Endothelial cell of umbilical vein (primary cell): ENCODE results near the gene SRBD1. TPM values are rescaled to one million over a fixed set of nuclear protein-coding genes. Genes with fewer than 3 reads are reported as not detected.

Experiments
- BruUV-seq: library from RNA; stranded (reverse); fragments of 400-500 nt; replicated peaks from 2 replicates; lab custom pipeline; 2021; lab: Mats Ljungman, UMichigan
- CTCF ChIA-PET: fragments of 300-600, 350-600 bp; sonication (Branson Sonifier 250); formaldehyde crosslinking; loops from one replicate; lab custom pipeline; 2021; ENCODE audit warnings: antibody characterized with exemption, inconsistent platforms; lab: Charles Lee
- POLR2A ChIA-PET: fragments of 300-600, 350-600 bp; sonication (Branson Sonifier 250); formaldehyde crosslinking; loops from one replicate; lab custom pipeline; 2021; ENCODE audit warnings: antibody characterized with exemption, inconsistent platforms; lab: Charles Lee
- DNase-seq: peaks from one replicate; pipeline ENCODE4 v3.0.0-alpha.2; 2011; ENCODE audit warnings: low read depth, low spot score
- FAIRE-seq: peaks from 2 replicates; lab custom pipeline; 2011; peaks lifted over from hg19 to GRCh38; lab: Jason Lieb, UNC
- H2AFZ ChIP-seq: 2 replicates; pipeline ENCODE4 v1.6.0; 2012; ENCODE audit warnings: low read depth, low read length, control low read depth, inconsistent platforms
- H3K27ac ChIP-seq: 2 replicates; pipeline ENCODE4 v1.5.1; 2011; ENCODE audit warnings: low read depth, mild to moderate bottlenecking, control low read depth, low read length, moderate library complexity; ENCODE audit not compliant: insufficient read depth
- H3K27me3 ChIP-seq, 2 experiments: 2 replicates each; pipeline versions ENCODE4 v1.6.0 to v1.6.1; 2011; ENCODE audit warnings: low read length in 2 of 2, mixed read lengths in 1 of 2; ENCODE audit not compliant: control insufficient read depth in 2 of 2, insufficient read depth in 2 of 2
- H3K36me3 ChIP-seq, 2 experiments: 2 replicates in 1 of 2; 3 replicates in 1 of 2; pipeline ENCODE4 v1.5.1; 2011; ENCODE audit warnings: low read length in 2 of 2, mild to moderate bottlenecking in 1 of 2, moderate library complexity in 1 of 2; ENCODE audit not compliant: control insufficient read depth in 2 of 2, insufficient read depth in 2 of 2; ENCODE audit errors: extremely low read depth in 1 of 2
- H3K4me1 ChIP-seq: 3 replicates; pipeline ENCODE4 v1.5.1; 2011; ENCODE audit warnings: mild to moderate bottlenecking, low read length; ENCODE audit not compliant: control insufficient read depth, insufficient read depth; ENCODE audit errors: extremely low read depth
- H3K4me2 ChIP-seq: 2 replicates; pipeline ENCODE4 v1.6.1; 2011; ENCODE audit warnings: low read length, control low read depth, mixed read lengths; ENCODE audit not compliant: insufficient read depth
- H3K4me3 ChIP-seq, 3 experiments: fragments of 200-600 bp in 1 of 3; sonication (generic), shearing (Covaris generic) in 1 of 3; replicated peaks in 1 of 3; 2 replicates each; pipeline ENCODE4 v1.5.1; 2011 to 2016; ENCODE audit warnings: control low read depth in 3 of 3, low read length in 3 of 3, mild to moderate bottlenecking in 2 of 3, inconsistent platforms in 1 of 3, low read depth in 1 of 3, moderate library complexity in 1 of 3; ENCODE audit not compliant: insufficient read depth in 1 of 3
- H3K79me2 ChIP-seq: 2 replicates; pipeline ENCODE4 v1.6.0; 2012; ENCODE audit warnings: low read length, inconsistent platforms; ENCODE audit not compliant: control insufficient read depth, insufficient read depth
- H3K9ac ChIP-seq: replicated peaks from 2 replicates; pipeline ENCODE3; 2011; ENCODE audit warnings: low read length, control low read depth; ENCODE audit not compliant: insufficient read depth; ENCODE audit errors: extremely low read depth
- H3K9me1 ChIP-seq: replicated peaks from 3 replicates; pipeline ENCODE4 v1.6.0; 2011; ENCODE audit warnings: mild to moderate bottlenecking, low read length; ENCODE audit not compliant: control insufficient read depth, insufficient read depth; ENCODE audit errors: extremely low read depth
- H3K9me3 ChIP-seq: replicated peaks from 2 replicates; pipeline ENCODE4 v1.5.1; 2012; ENCODE audit warnings: low read length, inconsistent platforms; ENCODE audit not compliant: control insufficient read depth, insufficient read depth
- H4K20me1 ChIP-seq: replicated peaks from 2 replicates; pipeline ENCODE3; 2011; ENCODE audit warnings: mild to moderate bottlenecking, low read length; ENCODE audit not compliant: control insufficient read depth, insufficient read depth; ENCODE audit errors: extremely low read depth
- CTCF ChIP-seq, 2 donors: IDR thresholded peaks; 1 replicate in 1 of 2; 2 replicates in 1 of 2; pipeline ENCODE4 v1.5.1; 2011; ENCODE audit warnings: low read length in 2 of 2, mild to moderate bottlenecking in 2 of 2, moderate library complexity in 2 of 2, control low read depth in 1 of 2, inconsistent platforms in 1 of 2, low read depth in 1 of 2; ENCODE audit not compliant: insufficient read depth in 1 of 2; ENCODE audit errors: extremely low read depth in 1 of 2
- EZH2 ChIP-seq: IDR thresholded peaks from 2 replicates; pipeline ENCODE4 v1.6.1; 2012; ENCODE audit warnings: borderline replicate concordance, low read depth, mild to moderate bottlenecking, moderate library complexity, low read length, inconsistent platforms; ENCODE audit not compliant: severe bottlenecking
- FOS ChIP-seq: IDR thresholded peaks from 2 replicates; pipeline ENCODE4 v1.6.1; 2011; ENCODE audit warnings: mild to moderate bottlenecking, low read length, moderate library complexity, borderline replicate concordance; ENCODE audit not compliant: insufficient read depth
- GATA2 ChIP-seq: IDR thresholded peaks from 2 replicates; pipeline ENCODE4 v1.7.0; 2011; ENCODE audit warnings: low read depth, mild to moderate bottlenecking, moderate library complexity, mixed read lengths, low read length; ENCODE audit not compliant: insufficient read length, insufficient read depth
- JUN ChIP-seq: IDR thresholded peaks from 2 replicates; pipeline ENCODE4 v1.6.1; 2011; ENCODE audit warnings: borderline replicate concordance, low read depth; ENCODE audit not compliant: insufficient read length, insufficient read depth
- MYC ChIP-seq: IDR thresholded peaks from one replicate; pipeline ENCODE4 v1.6.1; 2011; ENCODE audit warnings: mild to moderate bottlenecking, low read depth, low read length
- POLR2A ChIP-seq: IDR thresholded peaks from 2 replicates; pipeline ENCODE4 v1.6.1; 2012; ENCODE audit warnings: low read depth, mild to moderate bottlenecking, control low read depth, low read length
- POLR2AphosphoS5 ChIP-seq: IDR thresholded peaks from 2 replicates; pipeline ENCODE4 v1.6.1; 2012; ENCODE audit warnings: low read depth, mild to moderate bottlenecking, control low read depth, low read length, moderate library complexity; ENCODE audit not compliant: insufficient read depth
- dilution Hi-C: fragments of 300-500 bp; cut with MboI; formaldehyde crosslinking; loops from one replicate; pipeline ENCODE4 v1.15.0; 2019; ENCODE audit warnings: low sequenced_read_pairs; ENCODE audit not compliant: extremely low pct_ligation_motif_present
- intact Hi-C: fragments of 100-400 bp; cut with micrococcal nuclease; formaldehyde crosslinking; loops from one replicate; pipeline ENCODE4 v1.10.0; 2022
- polyA plus RNA-seq, 4 experiments: library from polyadenylated mRNA; depleted of rRNA in 3 of 4; stranded (reverse) in 3 of 4; unstranded in 1 of 4; fragments of >200 nt; gene quantifications; 2 replicates each; pipeline versions ENCODE4 v1.2.1 to v1.2.3, GENCODE V29; 2011 to 2012; ENCODE audit warnings: missing spikeins in 1 of 4
- total RNA-seq: library from RNA; stranded (reverse); gene quantifications from 2 replicates; pipeline ENCODE4 v1.2.3, GENCODE V29; 2021
- TF ChIP-seq, protein P1 (sequence below): IDR thresholded peaks from 2 replicates; pipeline ENCODE4 v1.6.1; 2011; ENCODE audit not compliant: insufficient read depth, insufficient read length

Gene SRBD1
- total and polyA plus RNA-seq, 2 donors (not counting 3 experiments of a cell fraction or from before 2014, with no cell fraction given), result 3.7 to 12.5 TPM

- H3K27ac ChIP-seq, result peak within 1 kb of the TSS; percentile 76
- intact Hi-C loops, result loop anchor here (1.0 to 2.0 kb wide), 4 partner anchors 18 to 809 kb away; no protein-coding TSS in a partner anchor
- H3K9me1 ChIP-seq, result no peaks in the 10 kb centered on the region
- H3K9ac ChIP-seq, result peak within 1 kb of the TSS; percentile 86
- DNase-seq, result peak; percentile 50
- peak within 1 kb of the TSS; percentile 91 for H3K4me2 ChIP-seq
- H2AFZ ChIP-seq, result peak within 1 kb of the TSS; percentile 92
- no peaks in the 10 kb centered on the region for H3K9me3 ChIP-seq
- dilution Hi-C loops, result no loop called here
- H3K27me3 ChIP-seq, result no peaks in the 10 kb centered on the region
- peaks cover 16% of the 10 kb centered on the region for H3K4me1 ChIP-seq
- no TSS peak for BruUV-seq
- peak; percentile 55 for FAIRE-seq
- H3K79me2 ChIP-seq, result peaks cover 6% of the 10 kb centered on the region
- H3K4me3 ChIP-seq, result peak within 1 kb of the TSS; percentile 81 to 98 (median 88)
- TF ChIP-seq MYC (no peak), GATA2 (no peak), FOS (no peak), POLR2A (no peak)
- H3K36me3 ChIP-seq, result no peaks in the 10 kb centered on the region
- no peaks in the 10 kb centered on the region for H4K20me1 ChIP-seq
- ChIA-PET POLR2A (interaction anchor here (1.3 kb wide), 1 partner anchor 162 kb away, joined by 3 read pairs; no protein-coding TSS in a partner anchor), CTCF (interaction anchor here (1.0 to 5.9 kb wide), 5 partner anchors 32 to 284 kb away, joined by 3 to 66 read pairs (median 3); no protein-coding TSS in a partner anchor)
These were observed 40.5 kb upstream of the SRBD1 start, which contains the start of gene PRKCE for GRCh38 chr2:45651415-45652089. TSS of gene PRKCE (plus strand) at chr2:45651675.

DNA sequence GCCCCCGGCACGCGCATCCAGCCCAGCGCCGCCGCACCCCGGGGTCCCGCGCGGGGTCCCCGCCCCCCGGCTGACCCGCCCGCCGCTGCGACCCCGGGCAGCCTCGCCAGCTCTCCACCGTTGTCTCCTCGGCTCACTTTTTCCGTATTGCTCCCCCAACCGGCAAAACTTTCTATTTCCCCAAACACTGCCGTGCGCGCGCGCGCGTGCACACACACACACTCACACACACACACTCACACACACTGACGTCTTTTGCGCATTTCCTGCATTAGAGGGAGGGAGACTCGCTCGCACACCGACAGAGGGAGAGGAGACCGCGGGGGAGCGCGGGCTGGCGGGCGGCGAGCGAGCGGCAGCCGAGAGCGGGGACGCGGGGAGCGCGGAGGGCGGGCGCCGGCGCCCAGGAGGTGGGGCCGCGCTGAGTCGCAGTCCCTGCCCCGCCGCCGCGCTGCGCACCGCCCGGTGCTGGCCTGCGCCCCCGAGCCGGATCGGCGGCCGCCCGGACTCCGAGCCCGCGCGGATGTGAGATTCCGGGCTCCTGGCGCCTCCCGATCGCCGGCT, 39.9 kb upstream of the SRBD1 start:
- ChIA-PET CTCF (interaction anchor here (0.6 to 5.9 kb wide), 15 partner anchors 30 to 293 kb away, joined by 3 to 66 read pairs (median 4); partner anchors contain the start of gene SRBD1), POLR2A (interaction anchor here (0.7 to 1.3 kb wide), 3 partner anchors 18 to 231 kb away, joined by 3 read pairs; no protein-coding TSS in a partner anchor)
- Histone ChIP-seq H3K36me3 (no peaks in the 10 kb centered on the region), H3K9ac (peak overlapping the region; percentile 86), H3K9me1 (no peaks in the 10 kb centered on the region), H3K9me3 (no peaks in the 10 kb centered on the region), H3K27me3 (no peaks in the 10 kb centered on the region), H3K27ac (peak overlapping the region; percentile 76), H2AFZ (peak overlapping the region; percentile 92), H3K4me1 (peaks cover 16% of the 10 kb centered on the region), H4K20me1 (no peaks in the 10 kb centered on the region), H3K4me3 (peak overlapping the region; percentile 81 to 98 (median 88)), H3K79me2 (peaks cover 6% of the 10 kb centered on the region), H3K4me2 (peak overlapping the region; percentile 91)
- FAIRE-seq (peak; percentile 88), DNase-seq (peak; percentile 96)
- no TSS peak for BruUV-seq
- intact Hi-C loops (loop anchor here (1.0 to 2.0 kb wide), 3 partner anchors 127 to 810 kb away; no protein-coding TSS in a partner anchor), dilution Hi-C loops (no loop called here)
- TF ChIP-seq JUN, result no peak
- TF ChIP-seq POLR2A, result peak; percentile 86
- no peak for TF ChIP-seq FOS
- TF ChIP-seq EZH2, result no peak
- peak; percentile 83 for TF ChIP-seq MYC
- TF ChIP-seq, protein P1, sequence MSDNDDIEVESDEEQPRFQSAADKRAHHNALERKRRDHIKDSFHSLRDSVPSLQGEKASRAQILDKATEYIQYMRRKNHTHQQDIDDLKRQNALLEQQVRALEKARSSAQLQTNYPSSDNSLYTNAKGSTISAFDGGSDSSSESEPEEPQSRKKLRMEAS, result peak; percentile 49
- peak; percentile 35 to 49 for TF ChIP-seq CTCF (IDR thresholded peaks at IDR 0.05; ENCODE audit: extremely low read depth in 1 of 2, insufficient read depth in 1 of 2, low read depth in 1 of 2, low read length in 2 of 2)
- TF ChIP-seq POLR2AphosphoS5, result peak; percentile 86
- no peak for TF ChIP-seq GATA2
